Measurements from ENCODE around the gene ZNF69.

DNA sequence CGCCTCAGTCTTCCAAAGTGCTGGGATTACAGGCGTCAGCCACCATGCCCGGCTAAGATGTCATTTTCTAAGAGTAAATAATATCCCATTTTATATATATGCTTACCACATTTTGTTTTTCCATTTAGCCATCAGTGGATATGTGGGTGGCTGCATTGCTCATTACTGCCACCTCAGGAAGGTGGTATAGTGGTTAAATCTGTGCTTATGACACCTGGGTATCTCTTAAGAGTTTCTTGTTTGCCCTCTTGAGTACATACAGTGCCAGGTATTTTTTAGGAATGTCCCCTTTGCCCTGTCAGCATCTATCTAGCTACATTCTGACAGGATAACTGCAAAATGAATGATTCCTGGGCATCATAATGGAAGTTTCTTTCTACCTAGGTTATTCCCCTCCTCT, 14.6 kb downstream of the ZNF69 start:
- TF ChIP-seq GATAD2A (CRISPR knock-in tag; IDR thresholded peaks at IDR 0.05) = no peak
- no peak for TF ChIP-seq EP300 (IDR thresholded peaks at IDR 0.05; ENCODE audit: low read depth in 2 of 2, low read length in 2 of 2)
- no peak for TF ChIP-seq EP300 (CRISPR knock-in tag; IDR thresholded peaks at IDR 0.05; ENCODE audit: borderline replicate concordance)
- no peak for TF ChIP-seq ZNF232 (CRISPR knock-in tag; IDR thresholded peaks at IDR 0.05; ENCODE audit: borderline replicate concordance)
- TF ChIP-seq ZNF224 (CRISPR knock-in tag; IDR thresholded peaks at IDR 0.05) = no peak
- no peak for TF ChIP-seq CEBPB (IDR thresholded peaks at IDR 0.05; ENCODE audit: borderline replicate concordance, low read depth, low read length)
- no peak for TF ChIP-seq JUN (CRISPR knock-in tag; IDR thresholded peaks at IDR 0.05)
- no peak for TF ChIP-seq ETV6 (CRISPR knock-in tag; conservative IDR thresholded peaks at IDR 0.05)
- TF ChIP-seq, protein P1, sequence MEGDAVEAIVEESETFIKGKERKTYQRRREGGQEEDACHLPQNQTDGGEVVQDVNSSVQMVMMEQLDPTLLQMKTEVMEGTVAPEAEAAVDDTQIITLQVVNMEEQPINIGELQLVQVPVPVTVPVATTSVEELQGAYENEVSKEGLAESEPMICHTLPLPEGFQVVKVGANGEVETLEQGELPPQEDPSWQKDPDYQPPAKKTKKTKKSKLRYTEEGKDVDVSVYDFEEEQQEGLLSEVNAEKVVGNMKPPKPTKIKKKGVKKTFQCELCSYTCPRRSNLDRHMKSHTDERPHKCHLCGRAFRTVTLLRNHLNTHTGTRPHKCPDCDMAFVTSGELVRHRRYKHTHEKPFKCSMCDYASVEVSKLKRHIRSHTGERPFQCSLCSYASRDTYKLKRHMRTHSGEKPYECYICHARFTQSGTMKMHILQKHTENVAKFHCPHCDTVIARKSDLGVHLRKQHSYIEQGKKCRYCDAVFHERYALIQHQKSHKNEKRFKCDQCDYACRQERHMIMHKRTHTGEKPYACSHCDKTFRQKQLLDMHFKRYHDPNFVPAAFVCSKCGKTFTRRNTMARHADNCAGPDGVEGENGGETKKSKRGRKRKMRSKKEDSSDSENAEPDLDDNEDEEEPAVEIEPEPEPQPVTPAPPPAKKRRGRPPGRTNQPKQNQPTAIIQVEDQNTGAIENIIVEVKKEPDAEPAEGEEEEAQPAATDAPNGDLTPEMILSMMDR (CRISPR knock-in tag; IDR thresholded peaks at IDR 0.05) = no peak
- TF ChIP-seq FOXK1 (CRISPR knock-in tag; IDR thresholded peaks at IDR 0.05; ENCODE audit: borderline replicate concordance, low read depth) = no peak
- TF ChIP-seq TEAD2 (CRISPR knock-in tag; IDR thresholded peaks at IDR 0.05) = no peak
- TF ChIP-seq, protein P2, sequence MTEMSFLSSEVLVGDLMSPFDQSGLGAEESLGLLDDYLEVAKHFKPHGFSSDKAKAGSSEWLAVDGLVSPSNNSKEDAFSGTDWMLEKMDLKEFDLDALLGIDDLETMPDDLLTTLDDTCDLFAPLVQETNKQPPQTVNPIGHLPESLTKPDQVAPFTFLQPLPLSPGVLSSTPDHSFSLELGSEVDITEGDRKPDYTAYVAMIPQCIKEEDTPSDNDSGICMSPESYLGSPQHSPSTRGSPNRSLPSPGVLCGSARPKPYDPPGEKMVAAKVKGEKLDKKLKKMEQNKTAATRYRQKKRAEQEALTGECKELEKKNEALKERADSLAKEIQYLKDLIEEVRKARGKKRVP (CRISPR knock-in tag; IDR thresholded peaks at IDR 0.05) = no peak
- TF ChIP-seq ELF1 (CRISPR knock-in tag; IDR thresholded peaks at IDR 0.05) = no peak
- no peak for TF ChIP-seq ARNT2 (CRISPR knock-in tag; IDR thresholded peaks at IDR 0.05; ENCODE audit: low read depth)
- no peak for TF ChIP-seq LRRFIP1 (CRISPR knock-in tag; conservative IDR thresholded peaks at IDR 0.05)
